Endothelial cell of umbilical vein (primary cell): ENCODE results near the gene MROH8. TPM values are rescaled to one million over a fixed set of nuclear protein-coding genes. Genes with fewer than 3 reads are reported as not detected.

Source experiments
- BruUV-seq: library from RNA; stranded (reverse); fragments of 400-500 nt; replicated peaks from 2 replicates; lab custom pipeline; 2021; lab: Mats Ljungman, UMichigan
- CTCF ChIA-PET: fragments of 300-600, 350-600 bp; sonication (Branson Sonifier 250); formaldehyde crosslinking; loops from one replicate; lab custom pipeline; 2021; ENCODE audit warnings: antibody characterized with exemption, inconsistent platforms; lab: Charles Lee
- POLR2A ChIA-PET: fragments of 300-600, 350-600 bp; sonication (Branson Sonifier 250); formaldehyde crosslinking; loops from one replicate; lab custom pipeline; 2021; ENCODE audit warnings: antibody characterized with exemption, inconsistent platforms; lab: Charles Lee
- DNase-seq: peaks from one replicate; pipeline ENCODE4 v3.0.0-alpha.2; 2011; ENCODE audit warnings: low read depth, low spot score
- FAIRE-seq: peaks from 2 replicates; lab custom pipeline; 2011; peaks lifted over from hg19 to GRCh38; lab: Jason Lieb, UNC
- H2AFZ ChIP-seq: 2 replicates; pipeline ENCODE4 v1.6.0; 2012; ENCODE audit warnings: low read depth, low read length, control low read depth, inconsistent platforms
- H3K27ac ChIP-seq: 2 replicates; pipeline ENCODE4 v1.5.1; 2011; ENCODE audit warnings: low read depth, mild to moderate bottlenecking, control low read depth, low read length, moderate library complexity; ENCODE audit not compliant: insufficient read depth
- H3K27me3 ChIP-seq, 2 experiments: 2 replicates each; pipeline versions ENCODE4 v1.6.0 to v1.6.1; 2011; ENCODE audit warnings: low read length in 2 of 2, mixed read lengths in 1 of 2; ENCODE audit not compliant: control insufficient read depth in 2 of 2, insufficient read depth in 2 of 2
- H3K36me3 ChIP-seq, 2 experiments: 2 replicates in 1 of 2; 3 replicates in 1 of 2; pipeline ENCODE4 v1.5.1; 2011; ENCODE audit warnings: low read length in 2 of 2, mild to moderate bottlenecking in 1 of 2, moderate library complexity in 1 of 2; ENCODE audit not compliant: control insufficient read depth in 2 of 2, insufficient read depth in 2 of 2; ENCODE audit errors: extremely low read depth in 1 of 2
- H3K4me1 ChIP-seq: 3 replicates; pipeline ENCODE4 v1.5.1; 2011; ENCODE audit warnings: mild to moderate bottlenecking, low read length; ENCODE audit not compliant: control insufficient read depth, insufficient read depth; ENCODE audit errors: extremely low read depth
- H3K4me2 ChIP-seq: 2 replicates; pipeline ENCODE4 v1.6.1; 2011; ENCODE audit warnings: low read length, control low read depth, mixed read lengths; ENCODE audit not compliant: insufficient read depth
- H3K4me3 ChIP-seq, 3 experiments: fragments of 200-600 bp in 1 of 3; sonication (generic), shearing (Covaris generic) in 1 of 3; replicated peaks in 1 of 3; 2 replicates each; pipeline ENCODE4 v1.5.1; 2011 to 2016; ENCODE audit warnings: control low read depth in 3 of 3, low read length in 3 of 3, mild to moderate bottlenecking in 2 of 3, inconsistent platforms in 1 of 3, low read depth in 1 of 3, moderate library complexity in 1 of 3; ENCODE audit not compliant: insufficient read depth in 1 of 3
- H3K79me2 ChIP-seq: 2 replicates; pipeline ENCODE4 v1.6.0; 2012; ENCODE audit warnings: low read length, inconsistent platforms; ENCODE audit not compliant: control insufficient read depth, insufficient read depth
- H3K9ac ChIP-seq: replicated peaks from 2 replicates; pipeline ENCODE3; 2011; ENCODE audit warnings: low read length, control low read depth; ENCODE audit not compliant: insufficient read depth; ENCODE audit errors: extremely low read depth
- H3K9me1 ChIP-seq: replicated peaks from 3 replicates; pipeline ENCODE4 v1.6.0; 2011; ENCODE audit warnings: mild to moderate bottlenecking, low read length; ENCODE audit not compliant: control insufficient read depth, insufficient read depth; ENCODE audit errors: extremely low read depth
- H3K9me3 ChIP-seq: replicated peaks from 2 replicates; pipeline ENCODE4 v1.5.1; 2012; ENCODE audit warnings: low read length, inconsistent platforms; ENCODE audit not compliant: control insufficient read depth, insufficient read depth
- H4K20me1 ChIP-seq: replicated peaks from 2 replicates; pipeline ENCODE3; 2011; ENCODE audit warnings: mild to moderate bottlenecking, low read length; ENCODE audit not compliant: control insufficient read depth, insufficient read depth; ENCODE audit errors: extremely low read depth
- CTCF ChIP-seq, 2 donors: IDR thresholded peaks; 1 replicate in 1 of 2; 2 replicates in 1 of 2; pipeline ENCODE4 v1.5.1; 2011; ENCODE audit warnings: low read length in 2 of 2, mild to moderate bottlenecking in 2 of 2, moderate library complexity in 2 of 2, control low read depth in 1 of 2, inconsistent platforms in 1 of 2, low read depth in 1 of 2; ENCODE audit not compliant: insufficient read depth in 1 of 2; ENCODE audit errors: extremely low read depth in 1 of 2
- EZH2 ChIP-seq: IDR thresholded peaks from 2 replicates; pipeline ENCODE4 v1.6.1; 2012; ENCODE audit warnings: borderline replicate concordance, low read depth, mild to moderate bottlenecking, moderate library complexity, low read length, inconsistent platforms; ENCODE audit not compliant: severe bottlenecking
- FOS ChIP-seq: IDR thresholded peaks from 2 replicates; pipeline ENCODE4 v1.6.1; 2011; ENCODE audit warnings: mild to moderate bottlenecking, low read length, moderate library complexity, borderline replicate concordance; ENCODE audit not compliant: insufficient read depth
- GATA2 ChIP-seq: IDR thresholded peaks from 2 replicates; pipeline ENCODE4 v1.7.0; 2011; ENCODE audit warnings: low read depth, mild to moderate bottlenecking, moderate library complexity, mixed read lengths, low read length; ENCODE audit not compliant: insufficient read length, insufficient read depth
- JUN ChIP-seq: IDR thresholded peaks from 2 replicates; pipeline ENCODE4 v1.6.1; 2011; ENCODE audit warnings: borderline replicate concordance, low read depth; ENCODE audit not compliant: insufficient read length, insufficient read depth
- MAX ChIP-seq: IDR thresholded peaks from 2 replicates; pipeline ENCODE4 v1.6.1; 2011; ENCODE audit not compliant: insufficient read depth, insufficient read length
- MYC ChIP-seq: IDR thresholded peaks from one replicate; pipeline ENCODE4 v1.6.1; 2011; ENCODE audit warnings: mild to moderate bottlenecking, low read depth, low read length
- POLR2A ChIP-seq: IDR thresholded peaks from 2 replicates; pipeline ENCODE4 v1.6.1; 2012; ENCODE audit warnings: low read depth, mild to moderate bottlenecking, control low read depth, low read length
- POLR2AphosphoS5 ChIP-seq: IDR thresholded peaks from 2 replicates; pipeline ENCODE4 v1.6.1; 2012; ENCODE audit warnings: low read depth, mild to moderate bottlenecking, control low read depth, low read length, moderate library complexity; ENCODE audit not compliant: insufficient read depth
- dilution Hi-C: fragments of 300-500 bp; cut with MboI; formaldehyde crosslinking; loops from one replicate; pipeline ENCODE4 v1.15.0; 2019; ENCODE audit warnings: low sequenced_read_pairs; ENCODE audit not compliant: extremely low pct_ligation_motif_present
- intact Hi-C: fragments of 100-400 bp; cut with micrococcal nuclease; formaldehyde crosslinking; loops from one replicate; pipeline ENCODE4 v1.10.0; 2022
- polyA plus RNA-seq, 4 experiments: library from polyadenylated mRNA; depleted of rRNA in 3 of 4; stranded (reverse) in 3 of 4; unstranded in 1 of 4; fragments of >200 nt; gene quantifications; 2 replicates each; pipeline versions ENCODE4 v1.2.1 to v1.2.3, GENCODE V29; 2011 to 2012; ENCODE audit warnings: missing spikeins in 1 of 4
- total RNA-seq: library from RNA; stranded (reverse); gene quantifications from 2 replicates; pipeline ENCODE4 v1.2.3, GENCODE V29; 2021

The MROH8 gene
- total and polyA plus RNA-seq, 2 donors (not counting 3 experiments of a cell fraction or from before 2014, with no cell fraction given) = 1.3 to 1.5 TPM

GRCh38 chr20:37193226-37193625 is 13.9 kb upstream of the MROH8 start:
- Histone ChIP-seq H4K20me1 (no peaks in the 10 kb centered on the region), H3K79me2 (peaks cover 92% of the 10 kb centered on the region), H2AFZ (no peak overlapping the region), H3K27ac (no peak overlapping the region), H3K9me3 (no peaks in the 10 kb centered on the region), H3K9me1 (no peaks in the 10 kb centered on the region), H3K4me2 (no peak overlapping the region), H3K9ac (no peak overlapping the region), H3K36me3 (peaks cover 3 to 10% of the 10 kb centered on the region in 2 experiments), H3K27me3 (no peaks in the 10 kb centered on the region), H3K4me1 (no peaks in the 10 kb centered on the region), H3K4me3 (no peak overlapping the region)
- no peak for DNase-seq
- no peak for TF ChIP-seq EZH2
- TF ChIP-seq CTCF (IDR thresholded peaks at IDR 0.05; ENCODE audit: extremely low read depth in 1 of 2, insufficient read depth in 1 of 2, low read depth in 1 of 2, low read length in 2 of 2) = no peak
- TF ChIP-seq MYC = no peak
- no peak for TF ChIP-seq POLR2A
- no peak for TF ChIP-seq POLR2AphosphoS5
- no peak for TF ChIP-seq GATA2
- TF ChIP-seq JUN = no peak
- TF ChIP-seq MAX = no peak
- no peak for TF ChIP-seq FOS
- intact Hi-C loops = no loop called here
- no TSS peak for BruUV-seq
- FAIRE-seq = no peak
- dilution Hi-C loops = no loop called here
- ChIA-PET CTCF (interaction anchor here (2.8 kb wide), 1 partner anchor 15 kb away, joined by 15 read pairs; the partner anchor contains the start of genes MROH8 and RPN2), POLR2A (interaction anchor here (0.8 kb wide), 1 partner anchor 15 kb away, joined by 3 read pairs; no protein-coding TSS in a partner anchor)
